IMR-90 (cell line): ENCODE results near the gene CMTR1. TPM values are rescaled to one million over a fixed set of nuclear protein-coding genes. Genes with fewer than 3 reads are reported as not detected.

ENCODE experiments used
- ATAC-seq: fragments of 200-7000 bp; cut with Tn5 transposase; 2 replicates; pipeline ENCODE4 v1.9.1; 2020; ENCODE audit warnings: low read depth, mild to moderate bottlenecking, moderate library complexity
- BruUV-seq: library from RNA; stranded (reverse); fragments of 400-500 nt; replicated peaks from 2 replicates; lab custom pipeline; 2021; lab: Mats Ljungman, UMichigan
- CTCF ChIA-PET: fragments of 300-600 bp; formaldehyde crosslinking; extraction: SDS; loops from one replicate; lab custom pipeline; 2021; ENCODE audit warnings: antibody characterized with exemption; lab: Yijun Ruan, JAX
- POLR2A ChIA-PET: fragments of 300-600 bp; sonication (Branson Sonifier 250); formaldehyde crosslinking; loops from one replicate; lab custom pipeline; 2022; ENCODE audit warnings: antibody characterized with exemption; ENCODE audit not compliant: unreplicated experiment; lab: Charles Lee
- DNase-seq: peaks from one replicate; pipeline ENCODE4 v3.0.0; 2013
- H2AFZ ChIP-seq: replicated peaks from 2 replicates; pipeline ENCODE3; 2013; ENCODE audit warnings: low read length, mild to moderate bottlenecking; ENCODE audit not compliant: poor library complexity
- H2AK5ac ChIP-seq: 2 replicates; pipeline ENCODE4 v1.6.1; 2013; ENCODE audit warnings: low read depth, low read length, inconsistent platforms
- H2AK9ac ChIP-seq: replicated peaks from 2 replicates; pipeline ENCODE3; 2013; ENCODE audit warnings: mild to moderate bottlenecking, low read depth, low read length, moderate library complexity; ENCODE audit not compliant: poor library complexity
- H2BK120ac ChIP-seq: 2 replicates; pipeline ENCODE4 v1.6.1; 2013; ENCODE audit warnings: low read depth, low read length, inconsistent platforms
- H2BK15ac ChIP-seq: 3 replicates; pipeline ENCODE4 v1.6.1; 2013; ENCODE audit warnings: low read depth, low read length, inconsistent platforms
- H2BK20ac ChIP-seq: 2 replicates; pipeline ENCODE4 v1.6.1; 2013; ENCODE audit warnings: low read depth, mild to moderate bottlenecking, inconsistent platforms, low read length, moderate library complexity
- H2BK5ac ChIP-seq: 2 replicates; pipeline ENCODE4 v1.6.1; 2013; ENCODE audit warnings: mild to moderate bottlenecking, low read depth, low read length, inconsistent platforms; ENCODE audit not compliant: poor library complexity, severe bottlenecking
- H3K14ac ChIP-seq: replicated peaks from 2 replicates; pipeline ENCODE4 v1.6.1; 2013; ENCODE audit warnings: low read depth, low read length, inconsistent platforms
- H3K18ac ChIP-seq: 2 replicates; pipeline ENCODE4 v1.6.1; 2013; ENCODE audit warnings: low read depth, low read length, control low read depth
- H3K23ac ChIP-seq: 2 replicates; pipeline ENCODE4 v1.6.1; 2013; ENCODE audit warnings: low read depth, low read length, inconsistent platforms
- H3K27ac ChIP-seq: 2 replicates; pipeline ENCODE4 v1.5.1; 2013; ENCODE audit warnings: mild to moderate bottlenecking, control low read depth, low read length; ENCODE audit not compliant: insufficient read depth
- H3K27me3 ChIP-seq: 2 replicates; pipeline ENCODE4 v1.6.1; 2013; ENCODE audit warnings: low read length; ENCODE audit not compliant: control insufficient read depth, insufficient read depth
- H3K36me3 ChIP-seq: 2 replicates; pipeline ENCODE4 v1.6.1; 2013; ENCODE audit warnings: low read length, mixed read lengths; ENCODE audit not compliant: control insufficient read depth, insufficient read depth
- H3K4ac ChIP-seq: 2 replicates; pipeline ENCODE4 v1.6.1; 2013; ENCODE audit warnings: low read depth, low read length, inconsistent platforms
- H3K4me1 ChIP-seq: 2 replicates; pipeline ENCODE4 v1.6.1; 2013; ENCODE audit warnings: low read length, mixed read lengths; ENCODE audit not compliant: control insufficient read depth, insufficient read depth
- H3K4me2 ChIP-seq: 2 replicates; pipeline ENCODE4 v1.6.1; 2013; ENCODE audit warnings: low read depth, mild to moderate bottlenecking, control low read depth, low read length, moderate library complexity
- H3K4me3 ChIP-seq: 2 replicates; pipeline ENCODE4 v1.5.1; 2013; ENCODE audit warnings: low read depth, mild to moderate bottlenecking, control low read depth, low read length, moderate library complexity; ENCODE audit not compliant: insufficient read depth
- H3K56ac ChIP-seq: 2 replicates; pipeline ENCODE4 v1.6.1; 2013; ENCODE audit warnings: low read length, inconsistent platforms; ENCODE audit not compliant: insufficient read depth; ENCODE audit errors: extremely low read depth
- H3K79me1 ChIP-seq, 2 experiments: 2 replicates each; pipeline ENCODE4 v1.6.1; 2013; ENCODE audit warnings: low read length in 2 of 2, inconsistent platforms in 1 of 2, low read depth in 1 of 2
- H3K9ac ChIP-seq: 2 replicates; pipeline ENCODE4 v1.6.1; 2013; ENCODE audit warnings: low read depth, low read length, control low read depth
- H3K9me1 ChIP-seq: 2 replicates; pipeline ENCODE4 v1.6.1; 2013; ENCODE audit warnings: low read length, inconsistent platforms; ENCODE audit not compliant: insufficient read depth
- H3K9me3 ChIP-seq: 2 replicates; pipeline ENCODE4 v1.6.1; 2013; ENCODE audit warnings: low read length; ENCODE audit not compliant: control insufficient read depth, insufficient read depth
- H4K20me1 ChIP-seq: 2 replicates; pipeline ENCODE4 v1.6.1; 2013; ENCODE audit warnings: low read length, inconsistent platforms; ENCODE audit not compliant: insufficient read depth
- H4K5ac ChIP-seq: 2 replicates; pipeline ENCODE4 v1.6.1; 2013; ENCODE audit warnings: mild to moderate bottlenecking, low read depth, low read length, control low read depth
- H4K8ac ChIP-seq, 2 experiments: 2 replicates each; pipeline ENCODE4 v1.6.1; 2013; ENCODE audit warnings: low read depth in 2 of 2, low read length in 2 of 2, control low read depth in 1 of 2, inconsistent platforms in 1 of 2
- H4K91ac ChIP-seq: 2 replicates; pipeline ENCODE4 v1.6.1; 2013; ENCODE audit warnings: low read depth, low read length, inconsistent platforms; ENCODE audit not compliant: insufficient read depth
- CEBPB ChIP-seq: IDR thresholded peaks from 2 replicates; pipeline ENCODE4 v1.6.1; 2012; ENCODE audit warnings: low read depth, low read length, improper control_type of control experiment
- CTCF ChIP-seq: conservative IDR thresholded peaks from 2 replicates; pipeline ENCODE4 v1.5.1; 2012; ENCODE audit warnings: mild to moderate bottlenecking, low read depth, low read length, improper control_type of control experiment
- ELK1 ChIP-seq: fragments of 150-350 bp; IDR thresholded peaks from 2 replicates; pipeline ENCODE4 v1.6.1; 2016; ENCODE audit warnings: low read depth, mild to moderate bottlenecking, low read length, moderate library complexity, borderline replicate concordance
- FOS ChIP-seq: fragments of 150-350 bp; IDR thresholded peaks from 2 replicates; pipeline ENCODE4 v1.6.1; 2016; ENCODE audit warnings: low read depth, low read length
- MAFK ChIP-seq: IDR thresholded peaks from 2 replicates; pipeline ENCODE4 v1.6.1; 2012; ENCODE audit warnings: low read depth, low read length, improper control_type of control experiment
- MAZ ChIP-seq: IDR thresholded peaks from 2 replicates; pipeline ENCODE4 v1.6.1; 2012; ENCODE audit warnings: low read depth, mild to moderate bottlenecking, low read length, improper control_type of control experiment, moderate library complexity, borderline replicate concordance
- MXI1 ChIP-seq: IDR thresholded peaks from 2 replicates; pipeline ENCODE4 v1.6.1; 2012; ENCODE audit warnings: low read depth, mild to moderate bottlenecking, low read length, moderate library complexity, borderline replicate concordance
- POLR2A ChIP-seq: IDR thresholded peaks from 2 replicates; pipeline ENCODE4 v1.6.1; 2012; ENCODE audit warnings: mild to moderate bottlenecking, low read depth, low read length
- RCOR1 ChIP-seq: IDR thresholded peaks from 2 replicates; pipeline ENCODE4 v1.6.1; 2012; ENCODE audit warnings: mild to moderate bottlenecking, low read length, improper control_type of control experiment; ENCODE audit not compliant: insufficient replicate concordance
- SMC3 ChIP-seq: fragments of 150-350 bp; IDR thresholded peaks from 2 replicates; pipeline ENCODE4 v1.6.1; 2016; ENCODE audit warnings: low read depth, mild to moderate bottlenecking, antibody characterized with exemption, low read length, moderate library complexity
- WGBS, 2 experiments: methylation state at CpG; one replicate each; pipeline versions ENCODE4 v1.1.5 to v1.1.7; 2013; ENCODE audit warnings: missing lambda C conversion rate in 2 of 2; ENCODE audit not compliant: insufficient read length in 1 of 2; ENCODE audit errors: extremely low coverage in 2 of 2; 5-methylcytosine and 5-hydroxymethylcytosine counted together
- dilution Hi-C: fragments of 300-500 bp; cut with HindIII; formaldehyde crosslinking; loops from one replicate; pipeline ENCODE4 v1.14.3; 2018; ENCODE audit warnings: low sequenced_read_pairs; ENCODE audit not compliant: unreplicated experiment
- in situ Hi-C: fragments of 300-500 bp; cut with MboI; formaldehyde crosslinking; loops from 3 replicates; pipeline ENCODE4 v1.14.3; 2019; ENCODE audit warnings: low sequenced_read_pairs, inconsistent platforms, mixed read lengths
- intact Hi-C: fragments of 100-400 bp; cut with micrococcal nuclease; formaldehyde crosslinking; loops from 2 replicates; pipeline ENCODE4 v1.10.0; 2022
- polyA plus RNA-seq, 3 experiments: library from polyadenylated mRNA; depleted of rRNA; stranded (reverse); fragments of >200 nt; gene quantifications; 2 replicates each; pipeline ENCODE4 v1.2.3, GENCODE V29; 2012; ENCODE audit warnings: low replicate concordance in 1 of 3
- total RNA-seq: library from RNA; depleted of rRNA; stranded (reverse); fragments of >200 nt; gene quantifications from 2 replicates; pipeline ENCODE4 v1.2.3, GENCODE V29; 2012

CMTR1 gene
- total and polyA plus RNA-seq, 2 of the 4 experiments (the other 2 are of a cell fraction), result 22.6 to 30.1 TPM

DNA sequence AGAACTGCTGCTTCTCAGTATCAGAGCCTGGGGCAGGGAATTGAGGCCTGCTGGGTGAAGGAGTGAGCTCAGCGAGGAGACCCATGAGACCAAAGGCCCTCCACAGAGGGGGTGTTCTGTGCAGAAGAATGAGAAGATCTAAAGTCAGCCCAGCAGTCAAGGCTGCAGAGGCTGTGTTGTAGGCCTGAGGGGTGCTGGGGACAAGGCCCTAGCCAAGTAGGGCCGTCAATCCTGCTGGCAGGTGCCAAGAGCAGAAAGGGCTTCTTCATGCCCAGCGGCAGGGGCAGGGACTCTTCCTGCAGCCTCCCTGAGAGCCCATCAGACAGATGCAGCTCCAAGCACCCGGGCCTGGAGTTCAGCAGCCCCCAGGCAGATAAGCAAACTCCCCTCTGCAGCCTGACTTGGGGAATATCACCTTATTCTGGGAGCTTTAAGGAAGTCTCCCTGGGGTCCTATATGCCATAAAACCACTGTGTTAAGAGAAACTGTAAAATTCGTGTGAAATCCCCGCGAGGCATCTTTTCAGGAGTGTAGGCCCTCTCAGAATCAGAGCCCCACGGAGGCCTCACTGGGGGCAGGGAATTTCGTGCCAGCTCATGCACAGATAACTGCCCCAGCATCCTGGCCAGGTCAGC, 57.6 kb downstream of the CMTR1 start:
- no peak overlapping the region for H3K56ac ChIP-seq
- H3K27me3 ChIP-seq, result no peaks in the 10 kb centered on the region
- 56% methylated on average over 5 of the region's 9 CpGs; no CpG with 5 or more reads in 1 of the 2 experiments for WGBS, 2 experiments
- peaks cover 0 to 32% of the 10 kb centered on the region in 2 experiments; a peak in 3 of 4 replicates for H3K79me1 ChIP-seq
- H2AFZ ChIP-seq, result no peak overlapping the region
- no peak for TF ChIP-seq CTCF
- no peak for TF ChIP-seq MXI1
- no peak for TF ChIP-seq RCOR1
- no peak for TF ChIP-seq MAZ
- TF ChIP-seq POLR2A, result no peak
- TF ChIP-seq SMC3, result no peak
- no peak for TF ChIP-seq FOS
- no peak for TF ChIP-seq MAFK
- no peak for TF ChIP-seq CEBPB
- TF ChIP-seq ELK1, result no peak
- in situ Hi-C loops (no loop called here), intact Hi-C loops (loop anchor here (10.0 kb wide), 1 partner anchor 514 kb away; no protein-coding TSS in a partner anchor), dilution Hi-C loops (no loop called here)
- no peak overlapping the region for H2BK15ac ChIP-seq
- no peak overlapping the region for H2BK120ac ChIP-seq
- BruUV-seq, result no TSS peak
- no peak overlapping the region for H2AK5ac ChIP-seq
- no peak overlapping the region for H2AK9ac ChIP-seq
- no peak overlapping the region for H3K4ac ChIP-seq
- ChIA-PET CTCF (no interaction called here), POLR2A (no interaction called here)
- peaks cover 6% of the 10 kb centered on the region for H4K20me1 ChIP-seq
- H3K23ac ChIP-seq, result no peak overlapping the region
- no peak overlapping the region for H2BK20ac ChIP-seq
- no peak overlapping the region for H3K9ac ChIP-seq
- H3K27ac ChIP-seq, result no peak overlapping the region
- H4K8ac ChIP-seq, result no peak overlapping the region
- no peak overlapping the region for H3K18ac ChIP-seq
- no peak overlapping the region for H4K91ac ChIP-seq
- no peak overlapping the region for H2BK5ac ChIP-seq
- ATAC-seq (no peak), DNase-seq (no peak)
- H3K14ac ChIP-seq, result no peak overlapping the region
- peaks cover 4% of the 10 kb centered on the region; the same call in 1 of the 2 replicates for H3K9me1 ChIP-seq
- H3K9me3 ChIP-seq, result no peaks in the 10 kb centered on the region
- H3K4me1 ChIP-seq, result no peaks in the 10 kb centered on the region
- H3K4me3 ChIP-seq, result no peak overlapping the region
- H3K4me2 ChIP-seq, result no peak overlapping the region
- no peaks in the 10 kb centered on the region for H3K36me3 ChIP-seq
- no peak overlapping the region for H4K5ac ChIP-seq
